ENCODE results near the gene ZNF41.
A peak's percentile ranks its signal among the peaks of the same experiment; 100 is the strongest.
"Not testable (repeated sequence)": the region's sequence is repeated elsewhere in the genome, so short reads cannot be mapped to it uniquely, and the experiment has no call there.

The ZNF41 gene

DNA sequence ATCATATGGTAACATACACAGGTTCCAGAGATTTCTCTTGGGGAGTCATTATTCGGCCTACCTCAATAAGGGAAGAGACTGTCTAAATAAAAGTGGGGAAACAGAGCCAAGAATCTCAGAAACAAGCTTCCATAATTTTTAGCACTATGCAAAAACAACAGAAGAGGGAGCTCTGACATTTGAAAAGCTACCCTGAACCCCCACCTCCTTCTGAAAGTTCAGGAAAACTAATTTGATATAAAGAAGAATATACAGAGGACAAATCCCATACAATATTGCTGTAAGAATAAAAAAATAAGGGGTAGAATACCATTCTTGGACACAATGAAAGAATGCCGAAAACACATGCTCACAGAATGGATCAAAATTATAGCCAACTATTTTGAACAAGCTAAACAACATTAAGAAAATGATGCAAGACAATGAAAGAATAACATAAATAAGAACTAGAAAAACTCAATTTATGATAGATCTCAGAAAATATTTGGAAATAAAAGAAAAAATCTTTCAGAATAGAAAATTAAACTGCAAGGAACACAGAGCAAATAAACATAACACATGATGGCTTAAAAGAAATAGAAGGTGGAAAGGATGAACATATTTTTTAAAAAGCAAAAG lies 14.4 kb upstream of the ZNF41 start:
- peaks cover 71% of the 10 kb centered on the region for H3K9me3 Mint-ChIP-seq
- H3K4me1 Mint-ChIP-seq, result peaks cover 49% of the 10 kb centered on the region
- peaks cover 15% of the 10 kb centered on the region for H3K36me3 Mint-ChIP-seq (ENCODE audit: low read depth)
- H3K4me3 Mint-ChIP-seq, result no peak overlapping the region
- TF ChIP-seq, protein P1, sequence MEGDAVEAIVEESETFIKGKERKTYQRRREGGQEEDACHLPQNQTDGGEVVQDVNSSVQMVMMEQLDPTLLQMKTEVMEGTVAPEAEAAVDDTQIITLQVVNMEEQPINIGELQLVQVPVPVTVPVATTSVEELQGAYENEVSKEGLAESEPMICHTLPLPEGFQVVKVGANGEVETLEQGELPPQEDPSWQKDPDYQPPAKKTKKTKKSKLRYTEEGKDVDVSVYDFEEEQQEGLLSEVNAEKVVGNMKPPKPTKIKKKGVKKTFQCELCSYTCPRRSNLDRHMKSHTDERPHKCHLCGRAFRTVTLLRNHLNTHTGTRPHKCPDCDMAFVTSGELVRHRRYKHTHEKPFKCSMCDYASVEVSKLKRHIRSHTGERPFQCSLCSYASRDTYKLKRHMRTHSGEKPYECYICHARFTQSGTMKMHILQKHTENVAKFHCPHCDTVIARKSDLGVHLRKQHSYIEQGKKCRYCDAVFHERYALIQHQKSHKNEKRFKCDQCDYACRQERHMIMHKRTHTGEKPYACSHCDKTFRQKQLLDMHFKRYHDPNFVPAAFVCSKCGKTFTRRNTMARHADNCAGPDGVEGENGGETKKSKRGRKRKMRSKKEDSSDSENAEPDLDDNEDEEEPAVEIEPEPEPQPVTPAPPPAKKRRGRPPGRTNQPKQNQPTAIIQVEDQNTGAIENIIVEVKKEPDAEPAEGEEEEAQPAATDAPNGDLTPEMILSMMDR (IDR thresholded peaks at IDR 0.05), result peak; percentile 5
- H3K27ac Mint-ChIP-seq, result no peak overlapping the region
- H3K27me3 Mint-ChIP-seq (ENCODE audit: low read depth, poor library complexity), result no peaks in the 10 kb centered on the region
- no peak for DNase-seq

DNA sequence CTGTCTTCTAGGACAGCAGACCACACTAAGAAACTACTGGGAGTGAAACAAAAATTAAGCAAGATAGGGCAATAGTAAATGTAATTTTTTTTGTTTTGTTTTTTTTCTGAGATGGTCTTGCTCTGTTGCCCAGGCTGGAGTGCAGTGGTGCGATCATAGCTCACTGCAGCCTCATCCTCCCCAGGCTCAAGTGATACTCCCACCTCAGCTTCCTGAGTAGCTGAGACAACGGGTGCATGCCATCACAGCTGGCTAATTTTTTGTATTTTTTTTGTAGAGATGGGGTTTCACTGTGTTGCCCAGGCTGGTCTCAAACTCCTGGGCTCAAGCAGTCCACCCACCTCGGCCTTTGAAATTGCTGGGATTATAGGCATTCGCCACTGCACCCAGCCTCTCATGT lies 9.1 kb upstream of the ZNF41 start:
- peaks cover 42% of the 10 kb centered on the region for H3K36me3 Mint-ChIP-seq (ENCODE audit: low read depth)
- H3K9me3 Mint-ChIP-seq, result peaks cover 73% of the 10 kb centered on the region
- H3K4me1 Mint-ChIP-seq; H3K27me3 Mint-ChIP-seq (ENCODE audit: low read depth, poor library complexity); H3K27ac Mint-ChIP-seq; DNase-seq; H3K4me3 Mint-ChIP-seq: not testable (repeated sequence)

DNA sequence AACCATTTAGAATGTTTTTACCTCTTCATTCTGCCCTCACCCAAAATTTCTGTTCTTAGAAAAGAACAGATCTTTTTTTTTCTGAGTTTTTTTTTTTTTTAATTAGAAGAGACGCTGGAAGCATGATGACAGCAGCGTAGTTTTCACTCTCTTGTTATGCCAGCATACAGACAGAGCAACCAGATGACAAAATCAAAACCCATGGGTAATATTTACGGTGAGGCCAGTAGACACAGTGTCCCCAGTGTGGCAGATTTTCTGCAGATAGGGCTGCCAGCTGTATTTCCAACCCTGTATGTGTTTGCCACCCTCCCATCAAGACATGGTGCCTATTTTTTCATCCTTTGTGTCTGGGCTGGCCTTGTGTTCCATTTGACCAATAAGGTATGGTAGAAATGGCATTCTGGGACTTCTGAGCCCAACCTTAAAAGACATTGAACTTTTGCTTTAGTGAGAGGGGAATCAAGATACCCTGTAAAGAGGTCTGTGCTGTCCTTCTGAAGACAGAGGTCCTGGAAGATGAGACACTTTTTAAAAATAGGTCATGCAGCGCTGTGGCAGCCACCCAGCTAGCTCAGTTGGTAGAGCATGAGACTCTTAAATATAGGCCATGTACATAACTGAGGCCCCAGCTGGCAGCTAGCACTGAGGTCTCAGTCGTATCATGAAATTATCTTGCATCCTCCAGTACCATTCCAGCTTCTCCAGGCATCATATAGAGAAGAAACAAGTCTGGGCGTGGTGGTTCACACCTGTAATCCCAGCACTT lies 6.7 kb upstream of the ZNF41 start:
- Mint-ChIP-seq H3K4me1 (peaks cover 9% of the 10 kb centered on the region), H3K4me3 (no peak overlapping the region), H3K9me3 (peaks cover 57% of the 10 kb centered on the region), H3K27ac (no peak overlapping the region), H3K36me3 (ENCODE audit: low read depth) (peaks cover 41% of the 10 kb centered on the region), H3K27me3 (ENCODE audit: low read depth, poor library complexity) (no peaks in the 10 kb centered on the region)
- TF ChIP-seq, protein P1 (IDR thresholded peaks at IDR 0.05), result no peak
- DNase-seq, result no peak

DNA sequence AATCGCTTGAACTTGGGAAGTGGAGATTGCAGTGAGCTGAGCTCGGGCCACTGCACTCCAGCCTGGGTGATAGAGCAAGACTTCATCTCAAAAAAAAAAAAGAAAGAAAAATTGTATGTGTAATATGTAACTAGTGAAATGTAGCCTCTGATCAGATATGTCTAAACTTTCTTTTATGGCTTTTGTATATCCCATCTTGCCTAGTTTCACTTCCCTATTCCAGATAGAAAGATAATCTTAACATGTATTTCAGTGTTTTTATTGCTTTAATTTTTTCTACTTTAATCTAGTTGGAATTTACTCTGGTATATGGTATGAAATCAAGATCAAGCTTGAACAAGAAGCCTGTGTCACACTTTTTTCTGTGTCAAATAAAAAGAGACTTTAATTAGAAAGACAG lies 1.9 kb upstream of the ZNF41 start:
- DNase-seq, result no peak
- Mint-ChIP-seq H3K4me1 (peaks cover 26% of the 10 kb centered on the region), H3K4me3 (peak overlapping the region; percentile 88), H3K36me3 (ENCODE audit: low read depth) (peaks cover 14% of the 10 kb centered on the region), H3K27me3 (ENCODE audit: low read depth, poor library complexity) (no peaks in the 10 kb centered on the region), H3K9me3 (peaks cover 51% of the 10 kb centered on the region), H3K27ac (no peak overlapping the region)
- TF ChIP-seq, protein P1 (IDR thresholded peaks at IDR 0.05), result no peak

DNA sequence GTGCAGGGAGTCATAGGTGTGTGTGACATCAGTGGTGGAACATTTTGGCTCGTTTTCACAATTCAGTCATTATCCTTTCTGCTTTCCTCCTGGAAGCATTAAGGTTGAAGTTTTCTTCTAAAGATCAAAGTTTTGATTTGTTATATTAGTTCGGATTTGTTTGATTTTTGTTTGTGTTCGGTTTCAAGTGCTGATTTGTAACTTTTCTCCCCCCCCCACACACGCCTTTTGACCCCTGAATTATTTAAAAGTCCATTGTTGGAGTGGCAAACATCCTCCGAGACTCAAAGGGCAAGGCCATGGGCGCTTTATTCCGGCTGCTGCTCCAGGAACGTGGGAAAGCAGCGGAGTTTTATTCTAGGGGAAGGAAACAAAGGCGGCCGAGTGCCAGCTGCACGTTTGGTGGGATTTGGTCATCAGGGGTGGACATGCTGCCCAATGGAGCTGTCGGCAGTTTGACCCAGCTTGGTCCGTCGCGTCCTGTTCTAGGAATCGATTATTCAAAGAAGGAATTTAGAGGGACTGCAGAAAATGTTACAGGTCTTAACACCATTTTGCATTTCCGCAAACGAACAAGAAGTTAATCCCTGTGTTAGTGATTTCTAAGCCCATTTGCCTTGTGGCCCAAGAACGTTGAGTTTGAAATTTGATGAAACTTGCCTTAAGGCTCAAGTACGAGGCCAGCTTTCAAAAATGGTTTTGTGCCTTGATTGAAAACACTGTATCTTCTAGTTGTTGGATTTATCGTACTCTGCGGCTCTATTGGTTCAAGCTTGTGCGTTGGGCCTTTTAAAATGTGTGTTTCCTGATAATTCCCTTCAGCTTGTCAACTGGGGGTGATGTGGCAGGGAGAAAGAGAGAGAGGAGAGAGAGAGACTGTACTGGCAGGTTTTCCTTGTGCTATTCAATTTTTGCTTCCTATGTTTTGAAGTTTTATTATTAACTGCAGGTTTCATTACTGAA lies 565 bp upstream of the ZNF41 start:
- TF ChIP-seq, protein P1 (IDR thresholded peaks at IDR 0.05), result no peak
- no peaks in the 10 kb centered on the region for H3K27me3 Mint-ChIP-seq (ENCODE audit: low read depth, poor library complexity)

DNA sequence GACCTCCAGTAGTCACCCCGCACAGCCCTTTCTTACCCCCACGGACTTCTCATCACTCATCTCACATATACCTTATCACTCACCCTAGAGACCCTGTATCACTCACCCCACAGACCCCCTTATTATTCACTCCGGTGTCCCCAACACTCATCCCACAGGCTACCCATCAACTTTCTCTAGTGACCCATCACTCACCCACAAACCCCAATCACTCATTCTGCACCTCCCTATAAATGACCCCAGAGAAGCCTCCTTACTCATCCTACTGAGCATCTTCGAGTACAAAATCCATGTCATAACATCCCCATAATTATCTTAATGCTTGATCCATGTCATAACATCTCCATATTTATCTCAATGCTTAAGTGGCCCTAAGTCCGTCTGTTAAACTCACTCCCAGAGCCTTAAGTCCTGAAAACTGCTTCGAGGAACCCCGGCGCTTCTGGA lies 934 bp downstream of the ZNF41 start:
- Mint-ChIP-seq H3K4me3 (peak overlapping the region; percentile 88), H3K4me1 (peaks cover 26% of the 10 kb centered on the region), H3K27ac (peak overlapping the region; percentile 87), H3K36me3 (ENCODE audit: low read depth) (peaks cover 20% of the 10 kb centered on the region), H3K9me3 (peaks cover 49% of the 10 kb centered on the region), H3K27me3 (ENCODE audit: low read depth, poor library complexity) (no peaks in the 10 kb centered on the region)
- DNase-seq, result no peak
- TF ChIP-seq, protein P1 (IDR thresholded peaks at IDR 0.05), result no peak

More for the DNA sequence above, 565 bp upstream of the ZNF41 start:
- H3K9me3 Mint-ChIP-seq, result peaks cover 41% of the 10 kb centered on the region
- peak; percentile 7 for DNase-seq
- H3K27ac Mint-ChIP-seq, result peak overlapping the region; percentile 87
- H3K36me3 Mint-ChIP-seq (ENCODE audit: low read depth), result peaks cover 11% of the 10 kb centered on the region
- peak overlapping the region; percentile 88 for H3K4me3 Mint-ChIP-seq
- H3K4me1 Mint-ChIP-seq, result peaks cover 26% of the 10 kb centered on the region
